Suprapubic skin (tissue), 3 donors: ENCODE measurements around the gene OXER1.

Experiments used
- CTCF ChIP-seq, 2 donors: fragments of 200-600 bp in 1 of 2; fragments of 450-650 bp in 1 of 2; sonication (generic) in 1 of 2; IDR thresholded peaks; one replicate each; pipeline ENCODE4 v1.5.1; 2016 to 2019; ENCODE audit warnings: antibody characterized with exemption in 2 of 2, mild to moderate bottlenecking in 1 of 2, moderate library complexity in 1 of 2
- POLR2A ChIP-seq, 2 donors: fragments of 450-650 bp; IDR thresholded peaks; one replicate each; pipeline ENCODE4 v1.6.1; 2017; ENCODE audit warnings: antibody characterized with exemption in 2 of 2, mild to moderate bottlenecking in 2 of 2, moderate library complexity in 2 of 2

GRCh38 chr2:42801381-42801780, 37.4 kb upstream of the OXER1 start:
- TF ChIP-seq CTCF (IDR thresholded peaks at IDR 0.05) (no peak), POLR2A (IDR thresholded peaks at IDR 0.05) (no peak)
